Keratinocyte (primary cell): ENCODE results near the gene MICALL1. TPM values are rescaled to one million over a fixed set of nuclear protein-coding genes. Genes with fewer than 3 reads are reported as not detected.
"Not testable (repeated sequence)": the region's sequence is repeated elsewhere in the genome, so short reads cannot be mapped to it uniquely, and the experiment has no call there.

Experiments
- DNase-seq: peaks from one replicate; pipeline ENCODE4 v3.0.0-alpha.2; 2011; ENCODE audit warnings: low read depth, missing footprints, low spot score
- FAIRE-seq: peaks from 2 replicates; lab custom pipeline; 2011; peaks lifted over from hg19 to GRCh38; lab: Jason Lieb, UNC
- H2AFZ ChIP-seq: 2 replicates; pipeline ENCODE4 v1.6.0; 2012; ENCODE audit warnings: low read length, control low read depth, inconsistent platforms; ENCODE audit not compliant: control insufficient read depth
- H3K27ac ChIP-seq: 2 replicates; pipeline ENCODE4 v1.5.1; 2011; ENCODE audit warnings: low read length; ENCODE audit not compliant: control insufficient read depth, insufficient read depth
- H3K27me3 ChIP-seq: 3 replicates; pipeline ENCODE4 v1.6.0; 2011; ENCODE audit warnings: low read length; ENCODE audit not compliant: control insufficient read depth, insufficient read depth; ENCODE audit errors: extremely low read depth
- H3K36me3 ChIP-seq, 2 experiments: 2 replicates in 1 of 2; 3 replicates in 1 of 2; pipeline ENCODE4 v1.5.1; 2011; ENCODE audit warnings: low read length in 2 of 2, mild to moderate bottlenecking in 1 of 2; ENCODE audit not compliant: control insufficient read depth in 2 of 2, insufficient read depth in 2 of 2; ENCODE audit errors: extremely low read depth in 1 of 2
- H3K4me1 ChIP-seq: 3 replicates; pipeline ENCODE4 v1.5.1; 2011; ENCODE audit warnings: low read length; ENCODE audit not compliant: control insufficient read depth, insufficient read depth; ENCODE audit errors: extremely low read depth
- H3K4me2 ChIP-seq: 3 replicates; pipeline ENCODE4 v1.6.0; 2011; ENCODE audit warnings: low read depth, low read length; ENCODE audit not compliant: control insufficient read depth, insufficient read depth; ENCODE audit errors: extremely low read depth
- H3K4me3 ChIP-seq, 3 experiments: fragments of 200-600 bp in 1 of 3; sonication (generic) in 1 of 3; 2 replicates in 2 of 3; 3 replicates in 1 of 3; pipeline ENCODE4 v1.5.1; 2011 to 2016; ENCODE audit warnings: low read length in 3 of 3, mild to moderate bottlenecking in 3 of 3, control low read depth in 2 of 3, inconsistent platforms in 1 of 3, low read depth in 1 of 3, mixed read lengths in 1 of 3, mixed run types in 1 of 3, moderate library complexity in 1 of 3; ENCODE audit not compliant: control insufficient read depth in 2 of 3, insufficient read depth in 2 of 3; ENCODE audit errors: extremely low read depth in 1 of 3
- H3K79me2 ChIP-seq: 2 replicates; pipeline ENCODE4 v1.6.0; 2012; ENCODE audit warnings: low read length; ENCODE audit not compliant: control insufficient read depth, insufficient read depth
- H3K9ac ChIP-seq: 3 replicates; pipeline ENCODE4 v1.6.0; 2011; ENCODE audit warnings: low read length; ENCODE audit not compliant: control insufficient read depth, insufficient read depth; ENCODE audit errors: extremely low read depth
- H3K9me1 ChIP-seq: 3 replicates; pipeline ENCODE4 v1.6.0; 2011; ENCODE audit warnings: low read length; ENCODE audit not compliant: control insufficient read depth, insufficient read depth; ENCODE audit errors: extremely low read depth
- H3K9me3 ChIP-seq: 2 replicates; pipeline ENCODE4 v1.5.1; 2012; ENCODE audit warnings: low read depth, low read length; ENCODE audit not compliant: control insufficient read depth
- H4K20me1 ChIP-seq: 3 replicates; pipeline ENCODE4 v1.6.0; 2011; ENCODE audit warnings: low read length; ENCODE audit not compliant: control insufficient read depth, insufficient read depth; ENCODE audit errors: extremely low read depth
- EZH2 ChIP-seq: IDR thresholded peaks from one replicate; pipeline ENCODE4 v1.6.1; 2012; ENCODE audit warnings: inconsistent platforms, mild to moderate bottlenecking, low read length, moderate library complexity
- dilution Hi-C: fragments of 300-500 bp; cut with MboI; formaldehyde crosslinking; loops from one replicate; pipeline ENCODE4 v1.7.0; 2020; ENCODE audit warnings: low sequenced_read_pairs; ENCODE audit not compliant: extremely low pct_ligation_motif_present
- polyA plus RNA-seq, 5 experiments: library from polyadenylated mRNA; depleted of rRNA in 3 of 5; stranded (reverse) in 3 of 5; stranded (forward) in 1 of 5; unstranded in 1 of 5; fragments of >200 nt; gene quantifications; 1 replicate in 1 of 5; 2 replicates in 3 of 5; 3 replicates in 1 of 5; pipeline versions ENCODE4 v1.2.1 to v1.2.3, GENCODE V29; 2011 to 2012; ENCODE audit warnings: missing spikeins in 2 of 5, low read depth in 1 of 5, low replicate concordance in 1 of 5
- TF ChIP-seq, protein P1 (sequence below), 3 experiments: IDR thresholded peaks in 1 of 3; conservative IDR thresholded peaks in 1 of 3; optimal IDR thresholded peaks in 1 of 3; 2 replicates in 2 of 3; 3 replicates in 1 of 3; pipeline versions ENCODE3 to v1.5.1; 2011; ENCODE audit warnings: low read length in 3 of 3, mild to moderate bottlenecking in 3 of 3, moderate library complexity in 2 of 3, control low read depth in 1 of 3, inconsistent platforms in 1 of 3; ENCODE audit not compliant: insufficient read depth in 2 of 3; ENCODE audit errors: extremely low read depth in 1 of 3

The MICALL1 gene
- polyA plus RNA-seq, 1 donor (not counting 4 experiments of a cell fraction or from before 2014, with no cell fraction given): 42.8 TPM

DNA sequence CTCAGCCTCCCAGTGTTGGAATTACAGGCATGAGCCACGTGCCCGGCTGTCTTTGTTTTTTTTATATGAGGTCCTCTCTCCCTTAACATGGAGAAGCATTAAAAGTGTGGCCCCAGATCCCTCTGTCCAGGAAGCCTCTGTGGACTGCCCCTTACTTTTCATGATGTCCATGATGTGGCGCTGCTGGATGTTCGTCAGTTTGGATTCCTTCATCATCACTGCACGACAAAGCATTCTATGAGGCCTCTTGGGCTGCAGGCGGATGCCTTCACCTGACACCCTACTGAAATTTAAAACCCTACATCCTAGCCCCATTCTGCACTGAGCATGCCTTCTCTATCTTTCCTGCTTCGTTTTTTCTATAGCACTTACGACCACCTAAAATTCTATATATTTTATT lies 45.2 kb downstream of the MICALL1 start:
- H3K36me3 ChIP-seq: no peaks in the 10 kb centered on the region
- peaks cover 4% of the 10 kb centered on the region for H3K9me1 ChIP-seq
- no peak for TF ChIP-seq EZH2
- TF ChIP-seq, protein P1, sequence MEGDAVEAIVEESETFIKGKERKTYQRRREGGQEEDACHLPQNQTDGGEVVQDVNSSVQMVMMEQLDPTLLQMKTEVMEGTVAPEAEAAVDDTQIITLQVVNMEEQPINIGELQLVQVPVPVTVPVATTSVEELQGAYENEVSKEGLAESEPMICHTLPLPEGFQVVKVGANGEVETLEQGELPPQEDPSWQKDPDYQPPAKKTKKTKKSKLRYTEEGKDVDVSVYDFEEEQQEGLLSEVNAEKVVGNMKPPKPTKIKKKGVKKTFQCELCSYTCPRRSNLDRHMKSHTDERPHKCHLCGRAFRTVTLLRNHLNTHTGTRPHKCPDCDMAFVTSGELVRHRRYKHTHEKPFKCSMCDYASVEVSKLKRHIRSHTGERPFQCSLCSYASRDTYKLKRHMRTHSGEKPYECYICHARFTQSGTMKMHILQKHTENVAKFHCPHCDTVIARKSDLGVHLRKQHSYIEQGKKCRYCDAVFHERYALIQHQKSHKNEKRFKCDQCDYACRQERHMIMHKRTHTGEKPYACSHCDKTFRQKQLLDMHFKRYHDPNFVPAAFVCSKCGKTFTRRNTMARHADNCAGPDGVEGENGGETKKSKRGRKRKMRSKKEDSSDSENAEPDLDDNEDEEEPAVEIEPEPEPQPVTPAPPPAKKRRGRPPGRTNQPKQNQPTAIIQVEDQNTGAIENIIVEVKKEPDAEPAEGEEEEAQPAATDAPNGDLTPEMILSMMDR (optimal IDR thresholded peaks at IDR 0.05 in 1 of 3, IDR thresholded peaks at IDR 0.05 in 1 of 3, conservative IDR thresholded peaks at IDR 0.05 in 1 of 3; ENCODE audit: extremely low read depth in 1 of 3, insufficient read depth in 2 of 3, low read length in 3 of 3): peak in 1 of 3 experiments; percentile 19
- no peak overlapping the region for H3K27ac ChIP-seq
- no peak for DNase-seq
- FAIRE-seq: no peak
- no peaks in the 10 kb centered on the region for H4K20me1 ChIP-seq
- no peaks in the 10 kb centered on the region for H3K9me3 ChIP-seq
- H3K4me1 ChIP-seq: peaks cover 15% of the 10 kb centered on the region
- H3K79me2 ChIP-seq: peaks cover 20% of the 10 kb centered on the region
- H3K9ac ChIP-seq: no peak overlapping the region
- dilution Hi-C loops: no loop called here
- H3K27me3 ChIP-seq: no peaks in the 10 kb centered on the region
- no peak overlapping the region for H3K4me2 ChIP-seq
- no peak overlapping the region for H2AFZ ChIP-seq
- no peak overlapping the region for H3K4me3 ChIP-seq

DNA sequence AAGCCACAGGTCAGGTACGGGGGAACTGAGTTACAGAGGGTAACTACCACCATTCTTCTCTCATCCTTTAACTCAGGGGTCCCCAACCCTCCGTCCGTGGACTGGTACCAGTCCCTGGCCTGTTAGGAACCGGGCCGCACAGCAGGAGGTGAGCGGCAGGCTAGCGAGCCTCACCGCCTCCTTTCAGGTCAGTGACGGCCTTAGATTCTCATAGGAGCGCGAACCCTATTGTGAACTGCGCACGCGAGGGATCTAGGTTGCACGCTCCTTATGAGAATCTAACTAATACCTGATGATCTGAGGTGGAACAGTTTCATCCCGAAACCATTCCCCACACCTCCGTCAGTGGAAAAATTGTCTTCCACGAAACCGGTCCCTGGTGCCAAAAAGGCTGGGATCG lies 46.5 kb downstream of the MICALL1 start:
- H3K9me3 ChIP-seq, H3K27ac ChIP-seq, H3K9me1 ChIP-seq, H4K20me1 ChIP-seq, DNase-seq, H3K27me3 ChIP-seq, dilution Hi-C loops, FAIRE-seq, H2AFZ ChIP-seq: not testable (repeated sequence)
- peak overlapping the region; percentile 96 for H3K9ac ChIP-seq
- peaks cover 8 to 10% of the 10 kb centered on the region in 2 experiments for H3K36me3 ChIP-seq
- H3K4me1 ChIP-seq: peaks cover 15% of the 10 kb centered on the region
- peak overlapping the region; percentile 98 for H3K4me2 ChIP-seq
- peak overlapping the region; percentile 92 to 100 (median 95) for H3K4me3 ChIP-seq
- H3K79me2 ChIP-seq: peaks cover 20% of the 10 kb centered on the region

DNA sequence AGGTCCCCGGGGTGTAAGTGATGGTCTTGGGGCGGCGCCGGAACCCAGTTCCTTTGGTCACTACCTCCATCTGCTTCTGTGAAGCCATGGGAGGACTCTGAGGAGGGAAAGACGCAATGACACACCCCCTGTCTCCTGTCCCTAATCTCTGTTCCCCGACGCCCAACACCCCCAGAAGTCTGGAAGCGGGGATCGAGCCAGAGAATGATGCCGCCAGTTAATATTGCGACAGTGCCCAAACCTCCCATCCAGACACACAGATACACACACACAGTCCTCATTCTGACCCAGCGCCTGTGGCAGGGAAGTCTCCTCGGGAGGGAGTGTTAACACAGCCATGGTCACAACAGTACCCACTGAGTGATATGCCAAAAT lies 47.0 kb downstream of the MICALL1 start:
- no peak for DNase-seq
- Histone ChIP-seq H3K9ac (peak overlapping the region; percentile 96), H3K27me3 (no peaks in the 10 kb centered on the region), H3K79me2 (peaks cover 20% of the 10 kb centered on the region), H3K9me3 (no peaks in the 10 kb centered on the region), H3K36me3 (peaks cover 11 to 12% of the 10 kb centered on the region in 2 experiments), H2AFZ (peak overlapping the region; percentile 98), H3K27ac (peak overlapping the region; percentile 83), H3K4me2 (peak overlapping the region; percentile 98), H3K4me3 (peak overlapping the region; percentile 92 to 100 (median 95)), H3K9me1 (peaks cover 4% of the 10 kb centered on the region), H4K20me1 (no peaks in the 10 kb centered on the region), H3K4me1 (peaks cover 15% of the 10 kb centered on the region)
- FAIRE-seq: no peak
- dilution Hi-C loops: no loop called here
- TF ChIP-seq EZH2: no peak
- TF ChIP-seq, protein P1 (optimal IDR thresholded peaks at IDR 0.05 in 1 of 3, IDR thresholded peaks at IDR 0.05 in 1 of 3, conservative IDR thresholded peaks at IDR 0.05 in 1 of 3; ENCODE audit: extremely low read depth in 1 of 3, insufficient read depth in 2 of 3, low read length in 3 of 3): no peak
